GM12872 (cell line): ENCODE data around the gene ARHGEF40.

Experiments used
- CTCF ChIP-seq: IDR thresholded peaks from 3 replicates; pipeline ENCODE4 v1.5.1; 2011; ENCODE audit warnings: low read depth, mild to moderate bottlenecking, low read length, moderate library complexity; ENCODE audit not compliant: insufficient read depth

The ARHGEF40 gene

GRCh38 chr14:21088687-21089086 lies 18.6 kb downstream of the ARHGEF40 start:
- no peak for TF ChIP-seq CTCF

GRCh38 chr14:21089271-21089670 lies 19.2 kb downstream of the ARHGEF40 start:
- TF ChIP-seq CTCF = no peak

- no peak for TF ChIP-seq CTCF
These were observed 19.7 kb downstream of the ARHGEF40 start for GRCh38 chr14:21089877-21090193.

GRCh38 chr14:21090194-21090939 lies 20.3 kb downstream of the ARHGEF40 start:
- TF ChIP-seq CTCF = peak; percentile 48

- TF ChIP-seq CTCF = no peak
These were observed 21.0 kb downstream of the ARHGEF40 start for GRCh38 chr14:21090940-21091663.

- no peak for TF ChIP-seq CTCF
These were observed 21.7 kb downstream of the ARHGEF40 start for GRCh38 chr14:21091821-21092272.

GRCh38 chr14:21092273-21093011 lies 22.3 kb downstream of the ARHGEF40 start:
- TF ChIP-seq CTCF = peak; percentile 100
